B cell (primary cell): ENCODE data around the gene GUCY1A1. TPM values are rescaled to one million over a fixed set of nuclear protein-coding genes. Genes with fewer than 3 reads are reported as not detected.

Experiments used
- ATAC-seq: fragments of 200-7000 bp; cut with Tn5 transposase; one replicate; pipeline ENCODE4 v1.10.0; 2021; ENCODE audit warnings: low read depth, mild to moderate bottlenecking, moderate number of reproducible peaks, moderate library complexity
- CTCF ChIA-PET: fragments of 350-600 bp; sonication (Branson Sonifier 250); formaldehyde crosslinking; loops from one replicate; lab custom pipeline; 2021; ENCODE audit warnings: antibody characterized with exemption, inconsistent platforms; lab: Charles Lee
- POLR2A ChIA-PET: fragments of 350-600 bp; sonication (Branson Sonifier 250); formaldehyde crosslinking; loops from one replicate; lab custom pipeline; 2021; ENCODE audit warnings: antibody characterized with exemption; lab: Charles Lee
- DNase-seq: peaks from one replicate; pipeline ENCODE4 v3.0.0; 2013
- H2AFZ ChIP-seq: 2 replicates; pipeline ENCODE4 v1.6.1; 2012; ENCODE audit warnings: mild to moderate bottlenecking, low read depth, low read length; ENCODE audit not compliant: insufficient read depth, poor library complexity, severe bottlenecking
- H3K27ac ChIP-seq, 2 donors: 1 replicate in 1 of 2; 2 replicates in 1 of 2; pipeline ENCODE4 v1.5.1; 2012 to 2013; ENCODE audit warnings: low read length in 2 of 2, mild to moderate bottlenecking in 2 of 2, moderate library complexity in 1 of 2
- H3K27me3 ChIP-seq, 4 experiments: fragments of 200-600 bp in 1 of 4; sonication (generic) in 1 of 4; replicated peaks in 1 of 4; 1 replicate in 2 of 4; 2 replicates in 2 of 4; pipeline versions ENCODE4 v1.6.1 to v1.7.0; 2013 to 2016; ENCODE audit warnings: low read length in 3 of 4, mild to moderate bottlenecking in 2 of 4, mixed read lengths in 1 of 4, moderate library complexity in 1 of 4; ENCODE audit not compliant: insufficient read depth in 4 of 4, control insufficient read depth in 3 of 4; ENCODE audit errors: control extremely low read depth in 1 of 4
- H3K36me3 ChIP-seq, 2 experiments: replicated peaks in 1 of 2; 1 replicate in 1 of 2; 2 replicates in 1 of 2; pipeline versions ENCODE4 v1.6.1 to v1.7.1; 2013; ENCODE audit warnings: low read length in 1 of 2; ENCODE audit not compliant: insufficient read depth in 2 of 2, control insufficient read depth in 1 of 2; ENCODE audit errors: control extremely low read depth in 1 of 2, extremely low read depth in 1 of 2
- H3K4me1 ChIP-seq, 2 donors: fragments of 200-600 bp in 1 of 2; sonication (generic) in 1 of 2; 1 replicate in 1 of 2; 2 replicates in 1 of 2; pipeline versions ENCODE4 v1.5.1 to v1.6.1; 2013 to 2017; ENCODE audit warnings: low read length in 2 of 2; ENCODE audit not compliant: control insufficient read depth in 2 of 2, insufficient read depth in 2 of 2
- H3K4me2 ChIP-seq: replicated peaks from 2 replicates; pipeline ENCODE3; 2012; ENCODE audit warnings: mild to moderate bottlenecking, low read depth, low read length; ENCODE audit not compliant: poor library complexity, severe bottlenecking
- H3K4me3 ChIP-seq, 5 experiments: fragments of 200-600 bp in 1 of 5; sonication (generic) in 1 of 5; 1 replicate in 3 of 5; 2 replicates in 2 of 5; pipeline versions ENCODE4 v1.5.1 to v1.7.0; 2011 to 2016; ENCODE audit warnings: low read length in 4 of 5, mild to moderate bottlenecking in 4 of 5, low read depth in 2 of 5, control low read depth in 1 of 5, moderate library complexity in 1 of 5; ENCODE audit not compliant: insufficient read depth in 1 of 5; ENCODE audit errors: control extremely low read depth in 1 of 5, extremely low read depth in 1 of 5
- H3K79me2 ChIP-seq: fragments of 200-600 bp; sonication (generic); one replicate; pipeline ENCODE4 v1.6.0; 2016; ENCODE audit warnings: low read length; ENCODE audit not compliant: control insufficient read depth, insufficient read depth
- H3K9ac ChIP-seq: fragments of 200-600 bp; sonication (generic); 2 replicates; pipeline ENCODE4 v1.6.1; 2017; ENCODE audit warnings: mild to moderate bottlenecking, low read length, moderate library complexity
- H3K9me3 ChIP-seq, 3 donors: one replicate each; pipeline versions ENCODE4 v1.6.1 to v1.7.1; 2013; ENCODE audit warnings: low read length in 2 of 3; ENCODE audit not compliant: control insufficient read depth in 2 of 3, insufficient read depth in 1 of 3; ENCODE audit errors: control extremely low read depth in 1 of 3
- H4K20me1 ChIP-seq: 2 replicates; pipeline ENCODE4 v1.6.0; 2012; ENCODE audit warnings: mild to moderate bottlenecking, low read length; ENCODE audit not compliant: insufficient read depth, control insufficient read depth, poor library complexity, severe bottlenecking
- H3K27ac Mint-ChIP-seq: one replicate; pipeline ENCODE4 v1.8.0; 2021; ENCODE audit warnings: mixed read lengths
- H3K27me3 Mint-ChIP-seq: one replicate; pipeline ENCODE4 v1.8.0; 2021; ENCODE audit warnings: mixed read lengths
- H3K4me1 Mint-ChIP-seq: one replicate; pipeline ENCODE4 v1.8.0; 2021; ENCODE audit warnings: mixed read lengths
- H3K4me3 Mint-ChIP-seq: one replicate; pipeline ENCODE4 v1.8.0; 2021; ENCODE audit warnings: mixed read lengths
- H3K9me3 Mint-ChIP-seq: one replicate; pipeline ENCODE4 v1.8.0; 2022; ENCODE audit warnings: mixed read lengths; ENCODE audit not compliant: insufficient read depth
- EZH2 ChIP-seq: IDR thresholded peaks from 2 replicates; pipeline ENCODE4 v1.6.1; 2012; ENCODE audit warnings: borderline replicate concordance, low read depth, mild to moderate bottlenecking, moderate library complexity, low read length; ENCODE audit not compliant: insufficient read depth, poor library complexity, severe bottlenecking
- WGBS: methylation state at CpG from one replicate; pipeline ENCODE4 v1.1.5; 2013; ENCODE audit warnings: missing lambda C conversion rate; ENCODE audit not compliant: insufficient coverage; 5-methylcytosine and 5-hydroxymethylcytosine counted together
- intact Hi-C: fragments of 100-400 bp; cut with micrococcal nuclease; formaldehyde crosslinking; loops from one replicate; pipeline ENCODE4 v1.10.0; 2022
- polyA plus RNA-seq: library from polyadenylated mRNA; depleted of rRNA; stranded (reverse); fragments of >200 nt; gene quantifications from 2 replicates; pipeline ENCODE4 v1.2.3, GENCODE V29; 2012
- total RNA-seq, 2 donors: library from RNA; stranded (reverse); fragments of 120-200 nt in 1 of 2; gene quantifications; 1 replicate in 1 of 2; 2 replicates in 1 of 2; pipeline versions ENCODE4 v1.2.3 to v1.2.4, GENCODE V29; 2013 to 2022
- TF ChIP-seq, protein P1 (sequence below): fragments of 200-600 bp; IDR thresholded peaks from one replicate; pipeline ENCODE4 v1.8.0; 2022; ENCODE audit warnings: antibody characterized with exemption, mild to moderate bottlenecking

The GUCY1A1 gene
- total and polyA plus RNA-seq, 2 donors (not counting 1 experiment from before 2014, with no cell fraction given): 0.12 to 0.25 TPM

DNA sequence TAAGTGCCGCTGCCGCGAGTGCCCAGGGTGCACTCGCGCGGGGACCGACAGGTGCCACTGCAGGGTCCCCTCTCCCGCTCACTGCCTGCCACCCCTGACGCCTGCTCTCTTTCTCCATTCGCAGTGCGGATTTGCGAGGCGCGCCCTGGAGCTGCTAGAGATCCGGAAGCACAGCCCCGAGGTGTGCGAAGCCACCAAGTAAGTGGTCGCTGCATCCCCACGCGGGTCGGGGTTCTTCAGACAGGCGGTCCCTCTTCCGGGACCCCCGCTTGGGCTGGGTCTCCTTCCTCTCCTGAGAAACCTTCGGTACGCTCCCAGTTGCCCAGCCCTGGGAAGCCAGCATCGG is 547 bp downstream of the GUCY1A1 start:
- 3% methylated on average over 25 of the region's 27 CpGs for WGBS
- Histone ChIP-seq H3K27ac (no peak overlapping the region), H3K4me1 (peaks cover 11 to 12% of the 10 kb centered on the region in 2 donors), H3K9me3 (no peaks in the 10 kb centered on the region), H3K27me3 (peaks cover 0 to 12% (median 1%) of the 10 kb centered on the region in 4 experiments), H3K79me2 (no peaks in the 10 kb centered on the region), H3K36me3 (no peaks in the 10 kb centered on the region), H4K20me1 (no peaks in the 10 kb centered on the region), H3K4me2 (peak overlapping the region; percentile 73), H3K9ac (peak overlapping the region; percentile 43), H3K4me3 (peak overlapping the region; percentile 36 to 54 (median 53)), H2AFZ (peak overlapping the region; percentile 52)
- ChIA-PET POLR2A (no interaction called here), CTCF (no interaction called here)
- peak; percentile 50 for DNase-seq
- peak; percentile 53 for ATAC-seq
- H3K9me3 Mint-ChIP-seq: no peaks in the 10 kb centered on the region
- intact Hi-C loops: no loop called here
- no peak for TF ChIP-seq EZH2
- TF ChIP-seq, protein P1, sequence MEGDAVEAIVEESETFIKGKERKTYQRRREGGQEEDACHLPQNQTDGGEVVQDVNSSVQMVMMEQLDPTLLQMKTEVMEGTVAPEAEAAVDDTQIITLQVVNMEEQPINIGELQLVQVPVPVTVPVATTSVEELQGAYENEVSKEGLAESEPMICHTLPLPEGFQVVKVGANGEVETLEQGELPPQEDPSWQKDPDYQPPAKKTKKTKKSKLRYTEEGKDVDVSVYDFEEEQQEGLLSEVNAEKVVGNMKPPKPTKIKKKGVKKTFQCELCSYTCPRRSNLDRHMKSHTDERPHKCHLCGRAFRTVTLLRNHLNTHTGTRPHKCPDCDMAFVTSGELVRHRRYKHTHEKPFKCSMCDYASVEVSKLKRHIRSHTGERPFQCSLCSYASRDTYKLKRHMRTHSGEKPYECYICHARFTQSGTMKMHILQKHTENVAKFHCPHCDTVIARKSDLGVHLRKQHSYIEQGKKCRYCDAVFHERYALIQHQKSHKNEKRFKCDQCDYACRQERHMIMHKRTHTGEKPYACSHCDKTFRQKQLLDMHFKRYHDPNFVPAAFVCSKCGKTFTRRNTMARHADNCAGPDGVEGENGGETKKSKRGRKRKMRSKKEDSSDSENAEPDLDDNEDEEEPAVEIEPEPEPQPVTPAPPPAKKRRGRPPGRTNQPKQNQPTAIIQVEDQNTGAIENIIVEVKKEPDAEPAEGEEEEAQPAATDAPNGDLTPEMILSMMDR: no peak
- H3K27me3 Mint-ChIP-seq: peaks cover 50% of the 10 kb centered on the region
- no peak overlapping the region for H3K27ac Mint-ChIP-seq
- H3K4me3 Mint-ChIP-seq: peak overlapping the region; percentile 89
- peaks cover 21% of the 10 kb centered on the region for H3K4me1 Mint-ChIP-seq

DNA sequence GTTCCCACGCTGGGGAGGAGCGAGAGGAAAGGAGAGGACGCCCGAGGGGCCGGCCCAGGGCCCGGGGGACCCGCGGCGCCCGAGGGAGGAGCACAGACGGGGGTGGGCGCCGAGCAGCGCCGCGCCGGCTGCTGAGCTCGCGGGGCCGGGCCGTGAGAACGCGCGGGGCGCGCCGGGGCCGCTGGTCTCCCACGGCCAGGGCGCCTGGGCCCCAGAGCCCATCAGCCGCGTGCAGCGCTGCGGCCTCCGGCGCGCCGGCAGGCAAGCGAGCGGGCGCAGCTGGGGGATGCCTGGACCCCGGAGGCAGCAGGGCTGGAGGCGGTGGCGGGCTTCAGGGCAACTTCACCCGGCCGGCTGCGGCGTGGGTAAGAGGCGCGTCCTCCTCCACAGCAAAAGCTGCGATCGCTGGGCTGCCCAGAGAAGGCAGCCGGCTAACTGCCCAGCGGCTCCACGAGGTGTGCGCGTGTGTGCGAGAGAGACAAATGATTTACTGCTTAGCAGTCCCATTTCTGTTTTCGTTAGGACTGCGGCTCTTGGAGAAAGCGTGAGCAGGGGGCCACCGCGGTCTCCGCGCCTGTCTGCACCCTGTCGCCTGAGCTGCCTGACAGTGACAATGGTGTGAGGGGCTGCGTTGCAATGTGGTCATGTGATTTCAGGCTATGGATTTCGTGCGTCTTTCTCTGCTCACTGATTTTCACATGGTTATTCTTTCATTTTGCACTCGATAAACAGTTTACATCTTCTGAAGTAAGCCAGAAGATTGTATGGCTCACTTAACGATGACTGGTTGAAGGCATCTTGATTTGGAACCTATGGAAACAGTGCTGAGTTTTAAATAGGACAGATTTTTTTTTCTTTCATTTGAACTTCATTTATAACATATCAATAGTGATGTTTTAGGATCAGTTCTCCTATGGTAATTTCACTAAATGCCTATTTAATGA is 1.2 kb downstream of the GUCY1A1 start:
- H3K36me3 ChIP-seq: no peaks in the 10 kb centered on the region
- peak overlapping the region; percentile 52 for H2AFZ ChIP-seq
- H3K4me3 ChIP-seq: peak overlapping the region; percentile 22 to 54 (median 46)
- TF ChIP-seq, protein P1: no peak
- TF ChIP-seq EZH2: no peak
- ATAC-seq (peak; percentile 43), DNase-seq (peak; percentile 39)
- peaks cover 21% of the 10 kb centered on the region for H3K4me1 Mint-ChIP-seq
- no peaks in the 10 kb centered on the region for H4K20me1 ChIP-seq
- peaks cover 11 to 12% of the 10 kb centered on the region in 2 donors for H3K4me1 ChIP-seq
- no peak overlapping the region for H3K27ac ChIP-seq
- no peaks in the 10 kb centered on the region for H3K9me3 Mint-ChIP-seq
- peak overlapping the region; percentile 73 for H3K4me2 ChIP-seq
- H3K9ac ChIP-seq: peak overlapping the region; percentile 43
- no peak overlapping the region for H3K27ac Mint-ChIP-seq
- 1% methylated on average over 67 of the region's 71 CpGs for WGBS
- CTCF ChIA-PET: no interaction called here
- intact Hi-C loops: no loop called here
- H3K9me3 ChIP-seq: no peaks in the 10 kb centered on the region
- peaks cover 0 to 12% (median 1%) of the 10 kb centered on the region in 4 experiments for H3K27me3 ChIP-seq
- POLR2A ChIA-PET: no interaction called here
- H3K79me2 ChIP-seq: no peaks in the 10 kb centered on the region
- H3K27me3 Mint-ChIP-seq: peaks cover 48% of the 10 kb centered on the region
- H3K4me3 Mint-ChIP-seq: peak overlapping the region; percentile 89
